Epithelial cell of prostate (primary cell): ENCODE results near the gene TTC13.

Experiments used
- DNase-seq: peaks from one replicate; pipeline ENCODE4 v3.0.0-alpha.2; 2011; ENCODE audit warnings: low read depth, low spot score
- H3K27ac ChIP-seq: fragments of 450-650 bp; 2 replicates; pipeline ENCODE4 v1.5.1; 2017; ENCODE audit warnings: mild to moderate bottlenecking

Gene TTC13

DNA sequence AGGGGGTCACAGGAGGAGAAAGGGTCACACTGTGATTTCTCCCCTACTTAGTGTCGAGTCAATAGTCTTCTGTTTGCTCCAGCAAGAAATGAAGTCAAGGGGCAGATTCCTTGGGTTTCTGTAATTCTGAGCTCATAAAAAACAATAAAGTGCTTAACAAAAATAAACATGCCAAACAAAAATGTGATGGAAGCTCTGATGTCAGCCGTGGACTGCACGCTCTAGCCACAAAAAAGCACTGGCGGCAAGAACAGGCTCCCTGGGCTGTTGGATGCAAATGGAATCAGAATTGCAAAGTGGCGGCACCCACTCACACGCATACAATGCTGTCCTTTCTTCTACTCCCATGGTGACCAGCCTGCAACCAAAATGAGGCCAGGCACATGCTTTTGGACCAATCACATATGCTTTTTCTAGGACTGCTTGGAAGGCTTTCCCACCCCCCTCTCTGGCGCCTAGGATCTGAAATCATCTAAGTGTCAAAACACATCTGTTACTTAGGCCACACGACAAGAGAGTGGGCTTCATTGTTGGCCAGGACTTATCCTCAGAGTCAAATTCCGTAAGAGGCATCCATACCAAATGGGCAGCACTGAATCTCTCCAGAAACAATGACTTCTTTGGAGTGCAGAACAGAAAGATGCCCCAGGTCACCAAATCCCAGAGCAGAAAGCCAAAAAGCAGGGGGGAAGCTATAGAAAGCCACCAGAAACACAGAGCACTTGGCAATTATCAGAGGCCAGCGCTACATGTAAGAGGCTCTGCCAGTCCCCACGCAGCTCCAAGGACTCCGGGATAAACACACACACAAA lies 119.5 kb downstream of the TTC13 start:
- no peak overlapping the region for H3K27ac ChIP-seq
- no peak for DNase-seq

DNA sequence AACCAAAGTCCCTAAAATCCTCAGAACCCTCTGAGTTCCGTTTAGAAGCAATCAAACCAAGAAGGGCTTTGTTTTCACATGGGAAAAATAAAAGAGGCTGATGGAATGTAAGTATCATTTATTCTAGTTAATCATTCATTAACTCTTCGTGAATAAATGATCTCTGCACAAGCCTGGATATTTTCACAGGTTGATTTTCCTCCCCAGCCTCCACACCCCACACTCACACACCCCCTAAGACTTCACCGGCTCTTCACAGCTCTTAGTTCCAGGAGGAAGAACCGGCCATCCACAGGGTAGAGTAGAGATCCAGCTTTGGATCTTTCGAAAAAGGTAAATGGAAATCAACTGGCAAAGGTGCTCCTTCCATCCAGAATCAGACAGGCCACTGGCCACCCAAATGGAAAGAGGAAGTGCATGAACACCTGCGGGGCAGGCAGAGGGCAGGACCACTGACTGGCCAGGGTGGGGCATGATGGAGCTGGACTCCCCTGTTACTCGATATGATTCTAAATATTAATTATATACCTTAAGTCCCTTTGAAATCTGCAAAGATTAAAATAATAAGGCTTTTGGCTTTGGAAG lies 120.3 kb downstream of the TTC13 start:
- DNase-seq: no peak
- H3K27ac ChIP-seq: no peak overlapping the region

DNA sequence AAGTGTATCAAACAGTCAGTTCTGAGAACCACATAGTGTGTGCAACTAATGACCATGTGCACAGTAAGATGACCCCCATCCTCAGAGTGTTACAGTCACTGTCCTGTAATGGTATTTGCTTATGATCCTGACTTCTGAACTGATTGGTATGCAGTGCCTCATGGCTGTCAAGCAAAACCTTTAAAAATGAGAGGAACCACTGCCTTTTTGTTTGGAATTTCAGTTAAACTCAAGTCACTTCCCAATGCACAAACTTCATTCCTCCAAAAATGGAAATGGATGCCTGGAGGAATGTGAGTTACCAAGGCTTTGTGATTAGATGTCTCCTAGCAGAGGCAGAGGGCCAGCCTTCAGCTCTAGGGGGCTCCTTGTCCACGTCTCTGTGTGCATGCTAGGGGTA lies 120.8 kb downstream of the TTC13 start:
- no peak overlapping the region for H3K27ac ChIP-seq
- DNase-seq: no peak

DNA sequence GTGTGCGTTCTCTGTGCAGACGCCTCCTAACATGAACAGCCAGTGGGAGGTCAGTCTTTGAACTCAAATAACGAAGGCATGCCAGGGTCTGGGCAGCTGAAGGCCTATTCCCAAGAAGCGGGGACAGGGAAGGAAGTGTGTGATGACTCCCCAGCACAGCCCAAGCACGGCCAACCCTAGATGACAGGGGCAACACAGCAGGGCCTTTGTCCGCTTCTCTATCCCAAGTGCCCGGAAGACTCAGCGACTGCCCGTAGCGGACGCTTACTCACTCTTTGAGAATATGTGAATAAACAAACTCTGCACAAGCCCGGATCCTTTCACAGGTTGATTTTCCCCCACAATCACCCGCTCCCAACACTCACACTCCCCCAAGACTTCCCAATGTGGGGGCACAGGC lies 121.6 kb downstream of the TTC13 start:
- no peak overlapping the region for H3K27ac ChIP-seq
- no peak for DNase-seq
